ENCODE results near the gene ARMC8. TPM values are rescaled to one million over a fixed set of nuclear protein-coding genes. Genes with fewer than 3 reads are reported as not detected.

The ARMC8 gene
- total RNA-seq, 2 donors from 2014 or later, result 32.2 to 43.6 TPM

GRCh38 chr3:138234401-138235179 lies 47.5 kb downstream of the ARMC8 start:
- intact Hi-C loops (cut with DNase I), result no loop called here
- ATAC-seq (no peak), DNase-seq (no peak)

- intact Hi-C loops (cut with DNase I), result no loop called here
- DNase-seq (no peak), ATAC-seq (no peak)
Observed at GRCh38 chr3:138238711-138239110, 51.6 kb downstream of the ARMC8 start.

- intact Hi-C loops (cut with DNase I), result no loop called here
- ATAC-seq (no peak), DNase-seq (no peak)
Observed at GRCh38 chr3:138241061-138241460, 54.0 kb downstream of the ARMC8 start.

- ATAC-seq (no peak), DNase-seq (no peak)
- intact Hi-C loops (cut with DNase I), result no loop called here
Observed at GRCh38 chr3:138241676-138242075, 54.6 kb downstream of the ARMC8 start.

- intact Hi-C loops (cut with DNase I), result no loop called here
- no peak for ATAC-seq
Observed at GRCh38 chr3:138242466-138242865, 55.4 kb downstream of the ARMC8 start.

GRCh38 chr3:138245026-138245425 lies 57.9 kb downstream of the ARMC8 start:
- DNase-seq, result no peak
- no peak for ATAC-seq
- intact Hi-C loops (cut with DNase I), result no loop called here

More at GRCh38 chr3:138242466-138242865, 55.4 kb downstream of the ARMC8 start:
- no peak for DNase-seq

- ATAC-seq (no peak), DNase-seq (no peak)
- intact Hi-C loops (cut with DNase I), result no loop called here
Observed at GRCh38 chr3:138249636-138250035, 62.5 kb downstream of the ARMC8 start.

- intact Hi-C loops (cut with DNase I), result no loop called here
- no peak for DNase-seq
- no peak for ATAC-seq
Observed at GRCh38 chr3:138253609-138254008, 66.5 kb downstream of the ARMC8 start.

GRCh38 chr3:138254216-138254615 lies 67.1 kb downstream of the ARMC8 start:
- intact Hi-C loops (cut with DNase I), result no loop called here
- DNase-seq (no peak), ATAC-seq (no peak)

- intact Hi-C loops (cut with DNase I), result no loop called here
- no peak for DNase-seq
- ATAC-seq, result no peak
Observed at GRCh38 chr3:138256022-138256421, 68.9 kb downstream of the ARMC8 start.

- intact Hi-C loops (cut with DNase I), result no loop called here
- ATAC-seq (no peak), DNase-seq (no peak)
Observed at GRCh38 chr3:138257986-138258385, 70.9 kb downstream of the ARMC8 start.

GRCh38 chr3:138259126-138259525 lies 72.0 kb downstream of the ARMC8 start:
- intact Hi-C loops (cut with DNase I), result no loop called here

GRCh38 chr3:138260611-138261010 lies 73.5 kb downstream of the ARMC8 start:
- no peak for DNase-seq
- no peak for ATAC-seq
- intact Hi-C loops (cut with DNase I), result no loop called here

More at GRCh38 chr3:138259126-138259525, 72.0 kb downstream of the ARMC8 start:
- ATAC-seq (no peak), DNase-seq (no peak)

- ATAC-seq (no peak), DNase-seq (no peak)
- intact Hi-C loops (cut with DNase I), result no loop called here
Observed at GRCh38 chr3:138263104-138263503, 76.0 kb downstream of the ARMC8 start.

- intact Hi-C loops (cut with DNase I), result no loop called here
- no peak for DNase-seq
Observed at GRCh38 chr3:138265745-138266144, 78.6 kb downstream of the ARMC8 start.

GRCh38 chr3:138267083-138267482 lies 80.0 kb downstream of the ARMC8 start:
- DNase-seq, result no peak
- no peak for ATAC-seq
- intact Hi-C loops (cut with DNase I), result no loop called here

More at GRCh38 chr3:138265745-138266144, 78.6 kb downstream of the ARMC8 start:
- ATAC-seq, result no peak

- no peak for ATAC-seq
- DNase-seq, result no peak
- intact Hi-C loops (cut with DNase I), result no loop called here
Observed at GRCh38 chr3:138270245-138270644, 83.1 kb downstream of the ARMC8 start.

- ATAC-seq (no peak), DNase-seq (no peak)
- intact Hi-C loops (cut with DNase I), result no loop called here
Observed at GRCh38 chr3:138271189-138271794, 84.2 kb downstream of the ARMC8 start.

- no peak for DNase-seq
- no peak for ATAC-seq
- intact Hi-C loops (cut with DNase I), result no loop called here
Observed at GRCh38 chr3:138281561-138281960, 94.5 kb downstream of the ARMC8 start.

GRCh38 chr3:138282836-138283235 lies 95.7 kb downstream of the ARMC8 start:
- ATAC-seq (no peak), DNase-seq (no peak)
- intact Hi-C loops (cut with DNase I), result no loop called here

GRCh38 chr3:138284079-138284478 lies 97.0 kb downstream of the ARMC8 start:
- intact Hi-C loops (cut with DNase I), result no loop called here
- ATAC-seq (no peak), DNase-seq (no peak)

All from left cardiac atrium (tissue), 4 donors.